Tongue (tissue), 2 donors: ENCODE data around the gene CDCA4. TPM values are rescaled to one million over a fixed set of nuclear protein-coding genes. Genes with fewer than 3 reads are reported as not detected.
"Not testable (repeated sequence)": the region's sequence is repeated elsewhere in the genome, so short reads cannot be mapped to it uniquely, and the experiment has no call there.

ENCODE experiments used
- DNase-seq: peaks from one replicate; pipeline ENCODE4 v3.0.0-alpha.2; 2015
- total RNA-seq: library from RNA; depleted of rRNA; stranded (reverse); fragments of >200 nt; gene quantifications from one replicate; pipeline ENCODE4 v1.2.3, GENCODE V29; 2014

The CDCA4 gene
- total RNA-seq, 1 donor from 2014 or later: 23.5 TPM

DNA sequence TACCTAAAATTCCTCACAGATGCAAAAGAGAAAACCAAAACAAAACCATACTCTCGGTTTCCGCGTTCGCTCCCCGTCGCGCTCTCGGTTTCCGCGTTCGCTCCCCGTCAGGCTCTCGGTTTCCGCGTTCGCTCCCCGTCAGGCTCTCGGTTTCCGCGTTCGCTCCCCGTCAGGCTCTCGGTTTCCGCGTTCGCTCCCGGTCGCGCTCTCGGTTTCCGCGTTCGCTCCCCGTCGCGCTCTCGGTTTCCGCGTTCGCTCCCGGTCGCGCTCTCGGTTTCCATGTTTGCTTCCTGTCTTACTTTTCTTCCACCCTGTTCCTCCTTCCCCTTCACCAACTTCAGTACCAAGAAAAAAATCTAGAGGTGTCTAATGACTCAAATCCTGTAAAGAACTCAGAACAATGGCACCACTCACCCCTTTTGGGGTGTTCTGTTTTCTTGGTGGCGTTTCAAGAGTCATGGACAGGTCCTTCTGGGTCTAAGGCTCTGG, 12.6 kb upstream of the CDCA4 start:
- not testable (repeated sequence) for DNase-seq

DNA sequence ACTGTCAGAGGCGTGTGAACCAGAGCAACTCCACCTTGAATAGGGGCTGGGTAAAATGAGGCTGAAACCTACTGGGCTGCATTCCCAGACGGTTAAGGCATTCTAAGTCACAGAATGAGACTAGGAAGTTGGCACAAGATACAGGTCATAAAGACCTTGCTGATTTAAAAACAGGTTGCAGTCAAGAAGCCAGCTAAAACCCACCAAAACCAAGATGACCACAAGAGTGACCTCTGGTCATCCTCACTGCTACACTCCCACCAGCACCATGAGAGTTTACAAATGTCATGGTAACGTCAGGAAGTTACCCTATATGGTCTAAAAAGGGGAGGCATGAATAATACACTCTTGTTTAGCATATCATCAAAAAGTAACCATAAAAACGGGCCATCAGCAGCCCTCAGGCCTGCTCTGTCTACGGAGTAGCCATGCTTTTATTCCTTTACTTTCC, 11.6 kb upstream of the CDCA4 start:
- not testable (repeated sequence) for DNase-seq

DNA sequence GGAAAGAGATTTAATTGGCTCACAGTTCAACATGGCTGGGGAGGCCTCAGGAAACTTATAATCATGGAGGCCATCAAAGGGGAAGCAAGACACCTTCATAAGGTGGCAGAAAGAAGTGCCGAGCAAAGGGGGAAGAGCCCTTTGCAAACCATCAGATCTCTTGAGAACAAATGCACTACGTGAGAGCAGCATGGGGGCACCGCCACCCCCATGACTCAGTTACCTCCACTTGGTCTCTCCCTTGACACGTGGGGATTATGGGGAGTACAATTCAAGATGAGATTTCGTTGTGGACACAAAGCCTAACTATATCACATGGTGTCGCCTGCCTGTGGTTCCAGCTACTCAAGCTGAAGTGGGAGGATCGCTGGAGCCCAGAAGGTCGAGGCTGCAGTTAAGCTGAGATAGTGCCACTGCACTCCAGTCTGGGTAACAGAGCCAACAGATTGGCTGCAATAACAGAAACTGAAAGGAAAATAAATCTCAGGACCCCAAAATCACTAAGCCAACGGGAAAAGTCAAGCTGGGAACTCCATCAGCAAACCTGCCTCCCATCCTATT, 10.0 kb upstream of the CDCA4 start:
- no peak for DNase-seq

DNA sequence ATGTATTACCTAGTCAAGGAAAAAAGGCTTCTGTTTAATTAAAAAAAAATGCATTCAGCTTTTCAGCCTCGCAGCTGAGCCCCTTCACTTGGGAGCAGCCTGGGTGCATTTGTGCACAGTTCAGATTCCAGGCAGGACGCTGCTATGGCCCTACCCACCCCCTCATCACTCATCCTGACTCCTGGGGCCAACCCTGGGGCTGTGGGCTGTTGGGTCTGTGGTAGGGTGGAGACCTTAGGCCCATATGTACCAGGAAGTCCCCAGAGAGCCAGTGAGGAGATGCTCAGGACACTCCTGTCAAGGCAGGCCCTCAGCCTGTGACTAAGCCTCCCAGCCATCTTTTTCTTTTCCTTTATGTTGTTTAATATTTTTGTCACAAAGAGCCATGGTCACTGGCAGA, 9.3 kb upstream of the CDCA4 start:
- no peak for DNase-seq

DNA sequence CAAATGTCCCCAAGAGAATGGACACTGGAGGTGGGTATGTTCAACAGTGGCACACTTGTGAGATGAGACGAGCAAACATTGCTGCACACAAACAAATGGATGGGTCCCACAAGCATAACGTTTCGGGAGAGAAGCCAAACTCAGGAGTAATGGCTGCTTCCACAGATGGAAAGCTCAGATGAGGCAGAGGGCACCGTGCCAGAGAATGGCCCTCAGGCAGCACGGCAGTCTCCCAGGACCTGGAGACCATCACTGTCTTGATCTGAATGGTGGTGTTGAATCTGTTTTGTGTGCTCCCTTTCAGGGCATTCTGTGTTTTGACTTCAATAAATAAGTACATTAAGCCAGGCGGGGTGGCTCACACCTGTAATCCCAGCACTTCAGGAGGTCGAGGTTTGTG, 8.5 kb upstream of the CDCA4 start:
- DNase-seq: no peak

DNA sequence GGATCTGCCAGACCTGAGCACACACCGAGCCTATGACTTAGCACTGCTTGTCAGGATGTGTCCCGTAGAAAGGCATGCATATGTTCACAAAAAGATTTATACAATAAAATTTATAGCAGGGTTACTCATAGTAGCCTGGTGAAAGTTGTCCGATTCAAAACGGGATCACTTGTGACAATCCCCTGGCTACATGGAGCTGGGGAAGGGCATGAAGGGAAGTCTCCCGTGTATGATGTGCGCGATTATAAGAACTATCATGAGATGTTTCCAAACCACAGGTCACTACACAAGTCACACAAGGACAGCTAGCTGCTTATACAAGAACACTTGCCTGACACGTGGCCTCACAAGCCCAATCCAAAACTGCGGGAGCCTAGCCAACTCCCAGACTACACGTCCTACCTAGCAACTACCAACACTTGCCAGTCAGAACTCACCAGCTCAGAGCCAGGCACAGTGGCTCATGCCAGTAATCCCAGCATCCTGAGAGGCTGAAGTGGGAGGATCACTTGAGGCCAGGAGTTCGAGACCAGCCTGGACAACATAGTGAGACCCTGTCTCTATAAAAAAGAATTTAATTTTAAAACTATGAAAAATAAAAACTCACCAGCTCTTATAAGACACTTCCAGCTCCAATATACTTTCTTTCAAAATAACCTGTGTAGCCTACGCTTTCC, 7.5 kb upstream of the CDCA4 start:
- no peak for DNase-seq

DNA sequence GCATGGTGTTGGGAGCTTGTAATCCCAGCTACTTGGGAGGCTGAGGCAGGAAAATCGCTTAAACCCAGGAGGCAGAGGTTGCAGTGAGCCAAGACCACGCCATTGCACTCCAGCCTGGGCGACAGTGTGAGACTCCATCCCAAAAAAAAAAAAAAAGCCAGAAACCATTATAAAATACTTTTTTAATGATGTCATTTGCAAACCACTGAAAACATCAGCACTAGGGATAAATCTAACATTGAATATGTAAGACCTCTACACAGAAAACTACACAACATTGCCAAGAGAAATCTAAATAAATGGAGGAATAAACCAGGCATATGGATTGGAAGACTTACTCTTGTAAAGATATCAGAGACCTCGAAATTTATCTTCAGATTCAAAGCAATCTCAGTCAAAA, 6.8 kb upstream of the CDCA4 start:
- DNase-seq: not testable (repeated sequence)

DNA sequence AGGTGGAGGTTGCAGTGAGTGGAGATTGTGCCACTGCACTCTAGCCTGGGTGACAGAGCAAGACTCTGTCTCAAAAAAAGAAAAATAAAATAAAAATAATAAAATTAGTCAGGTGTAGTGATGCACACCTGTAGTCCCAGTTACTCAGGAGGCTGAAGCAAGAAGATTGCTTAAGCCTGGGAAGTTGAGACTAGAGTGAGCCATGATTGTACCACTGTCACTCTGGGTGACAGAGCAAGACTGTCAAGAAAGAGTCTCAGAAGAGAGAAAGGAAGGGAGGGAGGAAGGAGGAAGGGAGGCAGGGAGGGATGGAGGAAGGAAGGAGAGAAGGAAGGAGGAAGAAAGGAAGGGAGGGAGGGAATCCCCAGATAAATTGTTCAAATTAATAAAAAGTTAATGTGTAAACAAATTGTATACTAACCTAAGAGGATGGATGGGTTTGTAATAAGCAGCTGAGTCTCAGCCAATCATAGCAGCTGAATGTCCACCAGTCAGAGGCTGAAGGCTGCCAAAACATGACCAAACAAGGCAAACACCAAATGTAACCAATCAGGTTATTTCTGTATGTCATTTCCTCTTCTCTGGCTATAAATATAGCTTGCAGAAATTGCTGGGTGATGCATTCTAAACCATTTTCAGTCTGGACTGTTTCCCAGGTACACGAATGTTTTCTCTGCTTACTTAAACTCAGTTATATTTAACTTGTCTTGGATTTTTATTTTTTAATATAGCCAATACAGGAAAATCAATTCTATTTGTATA, 6.1 kb upstream of the CDCA4 start:
- DNase-seq: peak; percentile 57

DNA sequence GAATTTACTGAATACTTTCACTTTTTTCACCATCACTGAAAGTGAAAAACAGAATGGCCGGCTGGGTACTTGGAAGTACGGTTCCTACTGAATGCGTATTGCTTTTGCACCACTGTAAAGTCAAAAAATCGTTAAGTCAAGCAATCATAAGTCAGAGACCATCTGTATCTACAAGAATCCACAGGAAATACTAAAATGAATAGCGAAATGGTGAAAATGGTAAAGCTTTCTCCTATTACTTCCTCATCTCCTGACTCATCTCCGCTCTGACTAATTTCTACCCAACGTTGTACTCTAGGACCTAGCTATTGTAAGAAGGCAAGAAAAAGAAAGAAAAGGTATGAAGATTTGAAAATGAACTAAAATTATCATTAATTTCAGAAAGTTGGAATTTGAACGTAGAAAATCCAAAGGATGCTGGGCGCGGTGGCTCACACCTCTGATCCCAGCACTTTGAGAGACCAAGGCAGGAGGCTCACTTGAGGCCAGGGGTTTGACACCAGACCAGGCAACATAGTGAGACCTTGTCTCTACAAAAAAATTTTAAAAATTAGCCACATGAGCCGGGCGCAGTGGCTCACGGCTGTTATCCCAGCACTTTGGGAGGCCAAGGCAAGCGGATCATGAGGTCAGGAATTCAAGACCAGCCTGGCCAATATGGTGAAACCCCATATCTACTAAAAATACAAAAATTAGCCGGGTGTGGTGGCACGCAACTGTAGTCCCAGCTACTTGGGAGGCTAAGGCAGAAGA, 5.3 kb upstream of the CDCA4 start:
- DNase-seq: no peak

DNA sequence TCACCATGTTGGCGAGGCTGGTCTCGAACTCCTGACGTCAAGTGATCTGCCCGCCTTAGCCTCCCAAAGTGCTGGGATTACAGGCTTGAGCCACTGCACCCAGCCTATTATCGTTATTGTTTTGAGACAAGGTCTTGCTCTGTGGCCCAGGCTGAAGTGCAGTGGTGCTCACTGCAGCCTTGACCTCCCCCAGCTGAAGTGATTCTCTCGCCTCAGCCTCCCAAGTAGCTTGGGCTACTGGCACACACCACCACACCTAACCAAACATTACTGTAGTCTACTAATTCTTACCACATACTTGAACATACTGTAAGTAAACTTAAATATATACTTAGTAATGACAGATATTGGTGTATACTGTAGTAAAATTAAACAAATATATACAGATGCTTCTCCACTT, 4.5 kb upstream of the CDCA4 start:
- DNase-seq: no peak

DNA sequence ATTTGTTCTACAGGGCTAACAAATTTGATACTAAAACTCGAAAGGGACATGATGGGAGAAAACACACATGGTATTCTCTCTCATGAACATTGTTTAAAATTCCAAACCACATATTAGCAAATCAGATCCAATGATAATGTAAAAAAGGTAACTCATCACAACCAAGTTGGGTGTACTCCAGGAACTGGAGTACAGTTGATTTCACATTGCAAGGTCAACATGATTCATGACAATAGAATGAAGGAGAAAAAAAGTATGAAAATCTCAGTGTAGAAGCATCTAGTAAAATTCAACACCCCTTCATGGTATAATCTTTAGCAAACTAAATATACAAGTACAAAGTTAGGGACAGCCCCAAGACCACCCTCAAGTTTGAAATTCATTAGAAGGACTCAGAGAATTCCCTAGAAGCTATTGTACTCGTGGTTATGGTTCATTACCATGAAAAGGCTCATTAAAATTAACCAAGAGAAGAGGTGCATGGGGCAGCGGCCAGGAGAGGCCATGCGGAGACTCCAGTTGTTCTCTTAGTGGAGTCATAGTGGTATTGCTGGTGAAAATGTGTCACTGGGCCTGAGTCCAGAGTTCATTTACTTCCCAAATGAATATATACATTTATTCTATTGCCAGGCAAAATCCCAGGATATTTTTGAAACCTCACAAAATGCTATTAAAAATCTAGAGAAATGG, 3.1 kb upstream of the CDCA4 start:
- no peak for DNase-seq

DNA sequence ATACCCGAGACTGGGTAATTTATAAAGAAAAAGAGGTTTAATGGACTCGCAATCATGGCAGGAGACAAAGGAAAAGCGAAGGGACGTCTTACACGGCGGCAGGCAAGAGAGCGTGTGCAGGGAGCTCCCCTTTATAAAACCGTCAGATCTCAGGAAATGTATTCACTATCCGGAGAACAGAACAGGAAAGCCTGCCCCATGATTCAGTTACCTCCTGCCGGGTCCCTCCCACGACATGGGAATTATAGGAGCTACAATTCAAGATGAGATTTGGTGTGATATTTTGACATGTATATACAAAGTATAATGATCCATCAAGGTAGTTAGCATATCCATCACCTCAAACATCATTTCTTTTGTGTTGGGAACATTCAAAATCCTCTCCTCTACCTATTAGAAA, 2.3 kb upstream of the CDCA4 start:
- no peak for DNase-seq

DNA sequence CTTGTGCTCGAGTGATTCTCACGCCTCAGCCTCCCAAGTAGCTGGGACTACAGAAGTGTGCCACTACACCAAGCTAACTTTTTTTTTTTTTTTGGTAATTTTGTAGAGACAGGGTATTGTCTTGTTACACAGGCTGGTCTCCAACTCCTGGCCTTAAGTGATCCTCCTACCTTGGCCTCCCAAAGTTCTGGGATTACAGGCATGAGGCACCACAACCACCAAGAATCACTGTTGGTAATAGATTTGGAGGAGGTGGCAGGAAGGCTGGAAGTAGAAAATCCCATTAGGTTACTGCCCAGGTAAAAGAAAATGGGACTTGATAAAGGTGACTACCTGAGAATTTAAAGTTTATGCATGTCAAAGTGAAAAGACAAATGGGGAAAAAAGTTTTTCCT, 1.4 kb upstream of the CDCA4 start:
- DNase-seq: no peak

DNA sequence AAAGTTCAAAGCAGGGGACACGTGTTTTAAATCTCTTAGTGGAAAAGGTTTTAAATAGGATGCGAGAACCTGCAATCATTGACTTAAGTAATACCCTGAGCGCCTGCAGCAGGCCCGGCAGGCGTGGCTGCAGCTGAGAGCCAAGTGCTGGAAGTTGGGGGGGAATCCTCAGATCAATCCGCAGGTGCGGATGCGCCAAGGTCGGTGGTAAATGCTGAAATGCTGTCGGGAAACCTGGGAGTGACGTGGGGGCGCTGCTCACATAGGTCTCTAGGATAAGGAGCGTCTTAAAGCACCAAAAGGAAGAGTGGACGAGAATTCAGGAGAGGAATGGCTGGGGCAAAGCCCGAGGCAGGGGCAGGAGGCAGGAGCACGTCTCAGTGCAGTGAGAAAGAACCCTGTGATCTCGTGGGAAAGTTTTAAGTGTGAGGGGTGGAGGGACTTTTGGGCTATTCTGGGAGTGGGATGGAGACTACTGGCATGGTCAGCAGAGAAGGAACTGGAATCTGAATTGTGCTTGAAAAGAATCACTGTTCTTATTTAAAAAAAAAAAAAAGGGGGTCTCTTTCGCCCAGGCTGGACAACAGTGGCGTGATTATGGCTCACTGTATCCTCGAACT, 883 bp upstream of the CDCA4 start:
- DNase-seq: peak; percentile 61

DNA sequence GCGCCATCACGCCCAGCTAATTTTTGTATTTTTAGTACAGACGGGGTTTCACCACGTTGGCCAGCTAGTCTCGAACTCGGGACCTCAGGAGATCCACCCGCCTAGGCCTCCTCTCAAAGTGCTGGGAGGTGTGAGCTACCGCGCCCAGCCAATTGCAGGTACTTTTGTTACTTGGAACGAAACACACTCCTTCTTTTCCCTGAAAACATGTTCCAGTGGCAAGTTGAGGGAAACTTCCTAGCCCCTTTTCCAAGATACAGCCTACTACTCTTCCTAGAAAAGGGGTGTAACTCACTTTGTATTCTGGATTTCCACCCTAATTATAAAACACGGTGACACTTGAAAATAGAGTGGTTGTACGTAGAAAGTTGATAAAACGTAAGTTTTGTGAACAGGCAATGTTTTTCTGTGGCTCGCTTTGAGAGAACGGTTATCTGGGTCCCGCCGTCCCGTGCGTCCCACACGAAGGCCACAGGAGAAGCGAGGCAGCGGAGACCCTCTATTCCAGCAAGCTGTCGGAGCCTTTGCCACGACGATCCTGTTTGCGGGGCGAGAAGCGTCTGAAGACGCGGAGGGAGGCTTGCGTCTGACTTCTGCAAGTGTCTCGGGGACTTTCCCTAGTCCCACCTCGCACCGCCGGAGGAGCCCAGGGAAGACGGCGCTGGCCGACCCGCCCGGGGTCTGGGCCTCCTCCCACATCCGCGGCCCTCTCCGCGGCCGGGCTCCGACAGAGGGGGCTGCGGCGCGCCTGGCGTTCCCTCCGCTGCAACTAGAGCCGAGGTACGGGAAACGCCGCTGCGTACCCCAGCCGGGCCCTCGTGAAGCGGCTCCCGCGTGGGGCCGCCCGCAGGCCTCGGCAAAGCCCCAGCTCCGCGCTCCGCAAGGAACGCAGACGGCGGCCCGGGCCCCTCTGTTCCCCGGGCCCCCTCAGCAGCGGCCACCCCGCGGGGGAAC, 745 bp downstream of the CDCA4 start:
- DNase-seq: peak; percentile 54

DNA sequence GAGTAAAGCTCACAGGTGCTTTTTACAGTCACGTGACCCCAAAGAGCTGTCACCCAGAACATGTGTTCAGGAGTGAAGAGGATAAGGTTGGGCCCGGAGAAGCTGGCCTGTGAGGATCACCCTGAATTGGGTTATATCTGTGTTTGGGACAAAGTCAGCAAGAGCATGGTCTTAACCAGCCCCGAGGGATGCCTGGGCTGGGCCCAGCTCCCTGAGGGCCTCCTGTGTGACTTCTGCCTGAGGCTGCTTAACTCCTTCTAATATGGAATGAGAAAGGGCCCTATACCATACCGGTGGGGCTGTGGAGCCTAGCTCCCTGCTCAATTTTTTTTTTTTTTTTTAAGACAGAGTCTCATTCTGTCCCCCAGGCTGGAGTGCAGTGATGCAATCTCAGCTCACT, 2.5 kb downstream of the CDCA4 start:
- no peak for DNase-seq

DNA sequence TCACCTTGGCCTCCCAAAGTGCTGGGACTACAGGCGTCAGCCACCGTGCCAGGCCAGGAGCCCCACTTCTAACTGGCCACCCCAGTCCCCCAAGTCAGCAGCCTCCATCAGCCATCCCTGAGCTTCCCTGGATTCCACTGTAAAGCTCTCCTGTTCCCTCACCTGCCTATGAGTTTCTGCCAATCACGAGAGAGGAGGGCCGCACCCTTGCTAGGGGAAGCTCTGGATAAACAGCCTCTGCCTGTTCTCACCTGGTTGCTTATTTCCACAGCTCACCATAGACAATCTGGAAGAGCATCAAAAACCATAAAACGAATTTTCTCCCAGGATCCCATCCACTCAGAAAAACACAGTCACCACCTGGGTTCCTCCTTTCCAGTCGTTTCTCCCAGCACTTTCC, 5.0 kb downstream of the CDCA4 start:
- DNase-seq: no peak

DNA sequence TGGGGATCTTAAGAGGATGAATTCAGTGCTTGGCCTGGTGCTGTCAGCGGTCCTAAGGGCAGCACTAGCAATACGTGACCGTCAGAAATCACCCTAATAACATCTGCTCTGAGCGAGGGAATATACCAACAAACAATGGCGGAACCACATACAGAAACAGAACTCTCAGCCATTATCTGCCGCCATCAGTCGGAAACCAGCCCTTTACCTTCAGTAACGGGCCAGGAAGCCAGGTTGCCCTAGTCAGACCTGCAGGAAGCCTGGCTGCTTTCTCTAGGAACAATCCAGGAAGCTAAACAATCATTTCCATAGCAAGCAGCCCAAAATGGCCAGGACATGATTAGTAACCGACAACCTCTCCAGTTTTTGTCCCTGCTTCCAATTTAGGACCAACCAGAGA, 5.6 kb downstream of the CDCA4 start:
- DNase-seq: no peak

DNA sequence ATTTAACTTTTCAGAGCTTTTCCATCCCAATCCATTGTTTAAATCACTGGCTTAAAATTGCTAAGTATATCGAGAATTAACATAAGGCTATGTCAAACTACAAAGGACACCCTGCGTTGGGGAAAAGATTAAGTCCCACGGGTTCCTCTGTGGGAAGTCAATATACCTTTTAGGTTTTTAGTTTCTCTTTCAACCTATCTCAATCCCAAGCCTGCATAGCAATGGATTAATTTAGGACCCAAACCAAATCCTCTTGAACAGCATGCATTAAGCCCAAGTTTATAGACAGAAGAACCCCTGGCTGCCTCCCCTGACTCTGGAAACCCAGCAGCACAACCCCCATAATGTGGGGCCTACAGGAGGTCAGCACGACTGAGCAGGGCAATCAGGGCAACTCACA, 6.3 kb downstream of the CDCA4 start:
- no peak for DNase-seq

DNA sequence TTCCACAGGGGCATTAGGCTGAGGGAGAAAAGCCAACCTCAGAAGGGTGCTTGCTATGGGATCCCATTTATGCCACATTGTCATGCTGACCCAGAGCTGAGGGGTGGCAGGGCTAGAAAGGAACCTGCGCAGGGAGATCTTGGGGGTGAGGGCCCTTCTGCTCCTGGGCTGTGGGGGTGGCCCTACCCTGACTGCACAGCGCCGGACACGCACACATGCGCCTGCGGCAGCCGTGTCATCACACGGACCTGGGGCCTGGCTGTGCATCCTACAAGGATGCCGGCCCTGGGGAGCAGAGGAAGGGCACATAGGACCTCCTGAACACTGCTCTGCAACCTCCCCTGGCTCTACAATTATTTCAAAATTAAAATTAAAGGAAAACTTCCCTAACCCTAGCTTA, 6.9 kb downstream of the CDCA4 start:
- DNase-seq: no peak
